Transverse colon (tissue), 4 donors: ENCODE data around the gene BET1.

Source experiments
- POLR2AphosphoS5 ChIP-seq, 3 donors: sonication (generic); formaldehyde crosslinking; IDR thresholded peaks; one replicate each; pipeline ENCODE4 v1.6.1; 2016; ENCODE audit warnings: antibody characterized with exemption in 3 of 3
- TF ChIP-seq, protein P1 (sequence below), 5 experiments: fragments of 200-600 bp in 3 of 5; fragments of 450-650 bp in 2 of 5; sonication (generic) in 3 of 5; IDR thresholded peaks; 1 replicate in 2 of 5; 2 replicates in 3 of 5; pipeline ENCODE4 v1.5.1; 2016 to 2017; ENCODE audit warnings: antibody characterized with exemption in 5 of 5, inconsistent platforms in 3 of 5, mild to moderate bottlenecking in 2 of 5, moderate library complexity in 1 of 5

GRCh38 chr7:94040254-94040653 is 36.1 kb upstream of the BET1 start:
- TF ChIP-seq, protein P1, sequence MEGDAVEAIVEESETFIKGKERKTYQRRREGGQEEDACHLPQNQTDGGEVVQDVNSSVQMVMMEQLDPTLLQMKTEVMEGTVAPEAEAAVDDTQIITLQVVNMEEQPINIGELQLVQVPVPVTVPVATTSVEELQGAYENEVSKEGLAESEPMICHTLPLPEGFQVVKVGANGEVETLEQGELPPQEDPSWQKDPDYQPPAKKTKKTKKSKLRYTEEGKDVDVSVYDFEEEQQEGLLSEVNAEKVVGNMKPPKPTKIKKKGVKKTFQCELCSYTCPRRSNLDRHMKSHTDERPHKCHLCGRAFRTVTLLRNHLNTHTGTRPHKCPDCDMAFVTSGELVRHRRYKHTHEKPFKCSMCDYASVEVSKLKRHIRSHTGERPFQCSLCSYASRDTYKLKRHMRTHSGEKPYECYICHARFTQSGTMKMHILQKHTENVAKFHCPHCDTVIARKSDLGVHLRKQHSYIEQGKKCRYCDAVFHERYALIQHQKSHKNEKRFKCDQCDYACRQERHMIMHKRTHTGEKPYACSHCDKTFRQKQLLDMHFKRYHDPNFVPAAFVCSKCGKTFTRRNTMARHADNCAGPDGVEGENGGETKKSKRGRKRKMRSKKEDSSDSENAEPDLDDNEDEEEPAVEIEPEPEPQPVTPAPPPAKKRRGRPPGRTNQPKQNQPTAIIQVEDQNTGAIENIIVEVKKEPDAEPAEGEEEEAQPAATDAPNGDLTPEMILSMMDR (IDR thresholded peaks at IDR 0.05), result no peak
- no peak for TF ChIP-seq POLR2AphosphoS5 (IDR thresholded peaks at IDR 0.05)
